Omental fat pad (tissue), 4 donors: Measurements from ENCODE around the gene DDR2. TPM values are rescaled to one million over a fixed set of nuclear protein-coding genes. Genes with fewer than 3 reads are reported as not detected.
A peak's percentile ranks its signal among the peaks of the same experiment; 100 is the strongest.

Experiments used
- ATAC-seq: fragments of 150-250 bp; one replicate; pipeline ENCODE4 v1.9.1; 2016; ENCODE audit warnings: mild to moderate bottlenecking, moderate library complexity; ENCODE audit not compliant: low FRiP score
- DNase-seq: peaks from one replicate; pipeline ENCODE4 v3.0.0-alpha.2; 2019; ENCODE audit warnings: low spot score
- CTCF ChIP-seq, 3 donors: fragments of 450-650 bp; IDR thresholded peaks; one replicate each; pipeline ENCODE4 v1.5.1; 2016 to 2017; ENCODE audit warnings: antibody characterized with exemption in 3 of 3, mild to moderate bottlenecking in 3 of 3, moderate library complexity in 2 of 3
- total RNA-seq, 4 donors: library from RNA; depleted of rRNA; stranded (reverse); fragments of >200 nt; gene quantifications; one replicate each; pipeline ENCODE4 v1.1.0, GENCODE V29; 2016

The DDR2 gene
- total RNA-seq, 4 donors from 2014 or later, result 140 to 164 (median 145) TPM

- no peak for TF ChIP-seq CTCF (IDR thresholded peaks at IDR 0.05)
- ATAC-seq (no peak), DNase-seq (no peak)
These were observed 39.6 kb downstream of the DDR2 start for GRCh38 chr1:162671664-162672410.

DNA sequence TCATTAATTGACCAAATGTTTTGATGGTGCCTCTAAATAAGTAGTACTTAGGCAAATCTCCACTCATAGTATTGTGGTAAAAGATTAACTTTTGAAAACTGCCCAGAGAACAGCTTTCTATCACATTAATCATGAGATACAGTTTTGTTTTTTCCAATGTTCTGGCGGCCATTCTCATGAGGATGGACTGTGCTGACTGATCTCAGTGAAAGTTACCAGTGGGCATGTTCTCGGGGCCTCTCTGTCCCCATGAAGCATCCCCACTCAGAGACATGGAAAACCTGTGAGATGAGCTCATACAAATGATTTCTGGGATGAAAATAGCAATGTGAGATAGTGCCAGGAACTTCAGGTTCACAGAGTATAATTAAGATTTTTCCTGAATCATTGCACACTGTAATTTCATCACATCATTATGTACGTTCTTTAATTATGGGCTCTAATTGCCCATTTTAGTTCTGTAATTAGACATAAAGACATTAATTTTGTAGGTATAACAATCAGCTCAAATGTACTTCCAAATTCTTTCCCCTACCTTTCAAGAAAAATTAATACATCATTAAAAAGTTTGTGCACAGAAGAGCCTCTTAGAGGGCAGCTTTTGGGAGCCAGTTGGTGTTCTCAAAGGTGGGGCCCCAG is 40.5 kb downstream of the DDR2 start:
- TF ChIP-seq CTCF (IDR thresholded peaks at IDR 0.05), result no peak
- DNase-seq (no peak), ATAC-seq (peak; percentile 51)

- no peak for TF ChIP-seq CTCF (IDR thresholded peaks at IDR 0.05)
- DNase-seq (no peak), ATAC-seq (no peak)
These were observed 41.9 kb downstream of the DDR2 start for GRCh38 chr1:162674034-162674608.

GRCh38 chr1:162676087-162676486 is 43.8 kb downstream of the DDR2 start:
- no peak for TF ChIP-seq CTCF (IDR thresholded peaks at IDR 0.05)
- ATAC-seq, result peak; percentile 31
- no peak for DNase-seq

DNA sequence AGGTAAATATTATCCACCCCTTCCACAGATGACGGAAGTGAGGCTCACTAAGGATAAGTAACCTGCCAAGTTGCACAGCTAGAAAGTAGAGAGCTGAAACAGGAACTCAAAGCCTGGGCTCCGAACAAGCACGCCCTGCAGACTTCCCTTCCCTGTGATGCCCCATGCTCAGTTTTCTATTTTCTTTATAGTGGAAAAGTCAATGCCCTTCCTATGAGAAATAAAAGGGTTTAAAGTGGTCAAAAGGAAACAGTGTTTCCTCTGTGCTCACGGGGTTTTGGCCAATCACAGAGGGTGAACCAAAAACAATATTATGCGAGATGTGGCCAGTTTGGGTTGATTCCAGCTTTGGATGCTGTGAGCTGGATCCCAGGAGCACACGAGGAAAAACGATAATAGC is 44.5 kb downstream of the DDR2 start:
- no peak for TF ChIP-seq CTCF (IDR thresholded peaks at IDR 0.05)
- DNase-seq (no peak), ATAC-seq (no peak)

DNA sequence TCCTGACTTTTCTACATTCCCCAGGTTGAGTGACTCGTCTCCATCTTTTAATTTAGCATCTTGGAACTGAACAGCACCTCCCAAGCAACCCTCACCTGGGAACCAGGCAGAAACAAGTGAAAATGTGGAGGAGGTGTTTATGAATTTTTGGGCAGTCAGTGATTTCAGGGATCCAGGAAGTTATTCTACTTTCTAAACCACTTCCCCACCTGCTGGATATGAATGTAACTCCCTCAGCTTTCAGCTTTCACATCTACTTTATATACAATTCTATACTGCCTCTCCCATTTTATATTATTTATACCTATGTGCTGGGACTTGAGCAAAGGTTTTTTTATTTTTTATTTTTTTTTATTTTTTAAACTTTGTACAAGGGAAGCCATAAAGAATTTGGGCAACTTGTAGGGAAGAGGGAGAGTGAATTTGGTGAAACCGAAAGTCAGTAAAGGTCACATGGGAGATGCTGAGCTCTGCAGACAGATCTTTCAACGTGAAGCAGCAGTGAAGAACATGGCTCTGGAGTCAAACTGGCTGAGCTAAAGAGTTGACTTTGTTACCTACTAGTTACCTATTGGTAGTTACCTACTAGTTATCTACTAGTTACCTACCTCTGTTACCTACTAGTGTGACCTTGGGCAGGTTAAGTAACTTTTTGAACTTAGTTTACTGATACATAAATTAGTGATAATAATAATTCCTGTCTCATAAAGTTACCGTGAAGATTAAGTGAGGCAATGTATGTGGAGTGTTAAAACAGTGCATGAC is 45.5 kb downstream of the DDR2 start:
- DNase-seq (no peak), ATAC-seq (no peak)
- no peak for TF ChIP-seq CTCF (IDR thresholded peaks at IDR 0.05)
